Liver (tissue), 9 donors: ENCODE measurements around the gene MPHOSPH6. TPM values are rescaled to one million over a fixed set of nuclear protein-coding genes. Genes with fewer than 3 reads are reported as not detected.

Source experiments
- DNase-seq: peaks from one replicate; pipeline ENCODE4 v3.0.0-alpha.2; 2017; ENCODE audit warnings: low spot score
- H3K27ac ChIP-seq, 2 donors: one replicate each; pipeline ENCODE4 v1.7.0; 2013; ENCODE audit warnings: inconsistent platforms in 2 of 2, low read length in 2 of 2, control low read depth in 1 of 2, low read depth in 1 of 2, mild to moderate bottlenecking in 1 of 2
- H3K27me3 ChIP-seq, 4 donors: one replicate each; pipeline versions ENCODE4 v1.6.1 to v1.7.0; 2013; ENCODE audit warnings: low read length in 3 of 4, inconsistent platforms in 1 of 4, mild to moderate bottlenecking in 1 of 4, moderate library complexity in 1 of 4; ENCODE audit not compliant: control insufficient read depth in 4 of 4, insufficient read depth in 4 of 4
- H3K36me3 ChIP-seq, 4 donors: one replicate each; pipeline versions ENCODE4 v1.6.1 to v1.7.0; 2013; ENCODE audit warnings: low read length in 3 of 4, mild to moderate bottlenecking in 3 of 4, low read depth in 1 of 4, moderate library complexity in 1 of 4; ENCODE audit not compliant: control insufficient read depth in 4 of 4, insufficient read depth in 3 of 4
- H3K4me1 ChIP-seq, 4 donors: one replicate each; pipeline versions ENCODE4 v1.6.1 to v1.7.0; 2013; ENCODE audit warnings: low read length in 3 of 4, mild to moderate bottlenecking in 3 of 4, moderate library complexity in 1 of 4; ENCODE audit not compliant: control insufficient read depth in 4 of 4, insufficient read depth in 4 of 4
- H3K4me3 ChIP-seq, 3 donors: one replicate each; pipeline versions ENCODE4 v1.6.1 to v1.7.0; 2013; ENCODE audit warnings: low read length in 3 of 3, control low read depth in 1 of 3, low read depth in 1 of 3, mild to moderate bottlenecking in 1 of 3
- H3K9ac ChIP-seq, 2 donors: one replicate each; pipeline ENCODE4 v1.7.0; 2013; ENCODE audit warnings: low read length in 2 of 2, mild to moderate bottlenecking in 2 of 2, moderate library complexity in 2 of 2, control low read depth in 1 of 2, low read depth in 1 of 2
- H3K9me3 ChIP-seq, 4 donors: one replicate each; pipeline versions ENCODE4 v1.6.1 to v1.7.0; 2013; ENCODE audit warnings: low read length in 3 of 4; ENCODE audit not compliant: control insufficient read depth in 4 of 4
- EGR1 ChIP-seq, 2 donors: IDR thresholded peaks; 2 replicates each; pipeline ENCODE4 v1.6.1; 2016 to 2018; ENCODE audit warnings: antibody characterized with exemption in 2 of 2, low read depth in 2 of 2
- FOXA2 ChIP-seq: IDR thresholded peaks from 2 replicates; pipeline ENCODE4 v1.6.1; 2016; ENCODE audit warnings: antibody characterized with exemption
- HNF4G ChIP-seq: IDR thresholded peaks from 2 replicates; pipeline ENCODE4 v1.6.1; 2016; ENCODE audit warnings: antibody characterized with exemption
- JUND ChIP-seq, 2 donors: IDR thresholded peaks; 2 replicates each; pipeline ENCODE4 v1.6.1; 2016; ENCODE audit warnings: antibody characterized with exemption in 2 of 2
- MAX ChIP-seq: IDR thresholded peaks from 2 replicates; pipeline ENCODE4 v1.6.1; 2016; ENCODE audit warnings: antibody characterized with exemption
- REST ChIP-seq: IDR thresholded peaks from 2 replicates; pipeline ENCODE4 v1.6.1; 2016; ENCODE audit warnings: antibody characterized with exemption, mild to moderate bottlenecking
- SP1 ChIP-seq: IDR thresholded peaks from 2 replicates; pipeline ENCODE4 v1.6.1; 2018; ENCODE audit warnings: antibody characterized with exemption, mild to moderate bottlenecking
- YY1 ChIP-seq: IDR thresholded peaks from 2 replicates; pipeline ENCODE4 v1.6.1; 2016; ENCODE audit warnings: antibody characterized with exemption, mild to moderate bottlenecking
- WGBS: extraction: QIAGEN DNeasy Blood & Tissue Kit; methylation state at CpG from one replicate; pipeline ENCODE4 v1.1.7; 2013; 5-methylcytosine and 5-hydroxymethylcytosine counted together
- polyA plus RNA-seq, 2 donors: library from polyadenylated mRNA; stranded (reverse) in 1 of 2; unstranded in 1 of 2; fragments of 200-250 nt in 1 of 2; fragments of >200 nt in 1 of 2; fragmentation: Nextera tagmentation in 1 of 2; extraction: Ambion mirVana in 1 of 2; gene quantifications; one replicate each; pipeline versions ENCODE4 v1.2.1 to v1.2.3, GENCODE V29; 2013 to 2015
- total RNA-seq, 2 donors: library from RNA; depleted of rRNA; stranded (reverse); fragments of >200 nt; gene quantifications; one replicate each; pipeline ENCODE4 v1.2.3, GENCODE V29; 2014
- TF ChIP-seq, protein P1 (sequence below): IDR thresholded peaks from 2 replicates; pipeline ENCODE4 v1.6.1; 2016; ENCODE audit warnings: antibody characterized with exemption
- TF ChIP-seq, protein P2 (sequence below): IDR thresholded peaks from 2 replicates; pipeline ENCODE4 v1.6.1; 2016; ENCODE audit warnings: antibody characterized with exemption
- donor health status: healthy.
- donor health status: healthy.
- donor health status: healthy.
- donor health status: healthy.
- donor health status: healthy.

MPHOSPH6 gene
- total and polyA plus RNA-seq, 4 donors: 7.3 to 15.1 (median 11.3) TPM

DNA sequence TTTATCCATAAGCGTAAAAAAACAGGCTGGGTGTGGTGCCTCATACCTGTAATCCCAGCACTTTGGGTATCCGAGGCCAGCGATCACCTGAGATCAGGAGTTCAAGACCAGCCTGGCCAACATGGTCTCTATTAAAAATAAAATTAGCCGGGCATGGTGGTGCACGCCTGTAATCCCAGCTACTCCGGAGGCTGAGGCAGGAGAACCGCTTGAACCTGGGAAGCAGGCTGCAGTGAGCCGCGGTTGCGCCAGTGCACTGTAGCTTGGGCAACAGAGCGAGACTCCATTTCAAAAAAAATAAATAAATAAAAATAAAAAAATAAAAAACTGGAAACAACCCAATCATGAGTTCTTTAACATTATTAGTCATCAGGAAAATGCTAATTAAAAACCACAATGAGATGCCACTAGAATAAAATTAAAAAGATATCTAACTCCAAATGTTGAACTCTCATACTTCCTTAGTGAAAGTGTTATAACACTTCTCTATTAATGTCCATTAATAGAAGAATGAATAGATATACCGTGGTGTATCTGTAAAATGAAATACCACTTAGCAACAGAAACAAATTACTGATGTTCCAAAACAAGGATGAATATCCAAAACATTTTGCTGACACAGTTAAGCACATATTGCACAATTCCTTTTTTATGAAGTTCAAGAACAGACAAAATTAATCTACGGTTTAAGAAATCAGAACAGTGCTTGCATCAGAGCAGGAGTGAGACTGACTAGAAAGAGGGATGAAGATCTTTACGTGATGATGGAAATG, 13.1 kb downstream of the MPHOSPH6 start:
- H3K4me1 ChIP-seq: no peaks in the 10 kb centered on the region
- no peak for DNase-seq
- H3K9ac ChIP-seq: no peak overlapping the region
- H3K36me3 ChIP-seq: peaks cover under 1 to 19% (median 5%) of the 10 kb centered on the region in 4 donors
- TF ChIP-seq, protein P1, sequence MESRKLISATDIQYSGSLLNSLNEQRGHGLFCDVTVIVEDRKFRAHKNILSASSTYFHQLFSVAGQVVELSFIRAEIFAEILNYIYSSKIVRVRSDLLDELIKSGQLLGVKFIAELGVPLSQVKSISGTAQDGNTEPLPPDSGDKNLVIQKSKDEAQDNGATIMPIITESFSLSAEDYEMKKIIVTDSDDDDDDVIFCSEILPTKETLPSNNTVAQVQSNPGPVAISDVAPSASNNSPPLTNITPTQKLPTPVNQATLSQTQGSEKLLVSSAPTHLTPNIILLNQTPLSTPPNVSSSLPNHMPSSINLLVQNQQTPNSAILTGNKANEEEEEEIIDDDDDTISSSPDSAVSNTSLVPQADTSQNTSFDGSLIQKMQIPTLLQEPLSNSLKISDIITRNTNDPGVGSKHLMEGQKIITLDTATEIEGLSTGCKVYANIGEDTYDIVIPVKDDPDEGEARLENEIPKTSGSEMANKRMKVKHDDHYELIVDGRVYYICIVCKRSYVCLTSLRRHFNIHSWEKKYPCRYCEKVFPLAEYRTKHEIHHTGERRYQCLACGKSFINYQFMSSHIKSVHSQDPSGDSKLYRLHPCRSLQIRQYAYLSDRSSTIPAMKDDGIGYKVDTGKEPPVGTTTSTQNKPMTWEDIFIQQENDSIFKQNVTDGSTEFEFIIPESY: no peak
- TF ChIP-seq, protein P2, sequence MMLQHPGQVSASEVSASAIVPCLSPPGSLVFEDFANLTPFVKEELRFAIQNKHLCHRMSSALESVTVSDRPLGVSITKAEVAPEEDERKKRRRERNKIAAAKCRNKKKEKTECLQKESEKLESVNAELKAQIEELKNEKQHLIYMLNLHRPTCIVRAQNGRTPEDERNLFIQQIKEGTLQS: no peak
- TF ChIP-seq SP1 (no peak), FOXA2 (no peak), EGR1 (IDR thresholded peaks at IDR 0.05; ENCODE audit: low read depth in 2 of 2) (no peak), HNF4G (no peak), REST (no peak), JUND (IDR thresholded peaks at IDR 0.05) (no peak), MAX (no peak)
- H3K27ac ChIP-seq: no peak overlapping the region
- H3K9me3 ChIP-seq: no peaks in the 10 kb centered on the region
- H3K4me3 ChIP-seq: no peak overlapping the region
- H3K27me3 ChIP-seq: no peaks in the 10 kb centered on the region
- 93% methylated on average over 14 of the region's 14 CpGs for WGBS

DNA sequence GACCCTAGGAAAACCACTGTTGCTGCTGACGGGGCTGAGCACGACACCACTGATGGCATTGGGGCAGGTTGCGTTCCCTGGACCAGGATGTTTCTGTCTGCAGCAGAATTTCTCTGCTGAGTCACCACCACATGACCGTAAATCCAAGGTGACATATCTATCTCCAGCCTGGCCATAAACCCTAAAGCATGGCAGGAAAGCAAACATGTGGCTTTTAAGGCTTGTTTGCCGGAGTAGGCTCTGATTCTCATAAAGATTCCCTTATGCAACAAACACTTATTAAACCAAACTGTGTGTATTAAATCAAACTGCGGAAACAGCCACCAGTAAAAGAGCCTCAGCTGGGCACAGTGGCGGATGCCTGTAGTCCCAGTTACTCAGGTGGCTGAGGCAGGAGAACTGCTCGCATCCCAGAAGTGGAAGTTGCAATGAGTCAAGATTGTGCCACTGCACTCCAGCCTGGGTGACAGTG, 17.3 kb downstream of the MPHOSPH6 start:
- no peak for DNase-seq
- Histone ChIP-seq H3K4me3 (no peak overlapping the region), H3K4me1 (no peaks in the 10 kb centered on the region), H3K36me3 (peaks cover 0 to 13% (median 5%) of the 10 kb centered on the region in 4 donors), H3K27ac (no peak overlapping the region), H3K9me3 (no peaks in the 10 kb centered on the region), H3K27me3 (no peaks in the 10 kb centered on the region), H3K9ac (no peak overlapping the region)
- 79% methylated on average over 8 of the region's 8 CpGs for WGBS
- TF ChIP-seq, protein P2: no peak
- TF ChIP-seq SP1 (no peak), YY1 (no peak), EGR1 (IDR thresholded peaks at IDR 0.05; ENCODE audit: low read depth in 2 of 2) (no peak), HNF4G (no peak)
